ENCODE data around the gene AMZ1.
"Not testable (repeated sequence)": the region's sequence is repeated elsewhere in the genome, so short reads cannot be mapped to it uniquely, and the experiment has no call there.

AMZ1 gene

GRCh38 chr7:2670171-2670570, 17.8 kb upstream of the AMZ1 start:
- DNase-seq (ENCODE audit: low read depth), result no peak

- DNase-seq (ENCODE audit: low read depth), result peak; percentile 21
These were observed 17.1 kb upstream of the AMZ1 start for GRCh38 chr7:2670720-2671391.

GRCh38 chr7:2673214-2673613, 14.8 kb upstream of the AMZ1 start:
- DNase-seq (ENCODE audit: low read depth), result not testable (repeated sequence)

- no peak for DNase-seq (ENCODE audit: low read depth)
These were observed 14.1 kb upstream of the AMZ1 start for GRCh38 chr7:2673934-2674333.

GRCh38 chr7:2675256-2675764, 12.7 kb upstream of the AMZ1 start:
- no peak for DNase-seq (ENCODE audit: low read depth)

GRCh38 chr7:2676576-2676975, 11.4 kb upstream of the AMZ1 start:
- not testable (repeated sequence) for DNase-seq (ENCODE audit: low read depth)

- not testable (repeated sequence) for DNase-seq (ENCODE audit: low read depth)
These were observed 9.5 kb upstream of the AMZ1 start for GRCh38 chr7:2678454-2678853.

GRCh38 chr7:2679135-2680127, 8.6 kb upstream of the AMZ1 start:
- not testable (repeated sequence) for DNase-seq (ENCODE audit: low read depth)

GRCh38 chr7:2680256-2680655, 7.7 kb upstream of the AMZ1 start:
- no peak for DNase-seq (ENCODE audit: low read depth)

GRCh38 chr7:2680792-2681490, 7.1 kb upstream of the AMZ1 start:
- DNase-seq (ENCODE audit: low read depth), result peak; percentile 34

GRCh38 chr7:2681929-2682799, 5.8 kb upstream of the AMZ1 start:
- DNase-seq (ENCODE audit: low read depth), result no peak

- DNase-seq (ENCODE audit: low read depth), result no peak
These were observed 3.5 kb upstream of the AMZ1 start for GRCh38 chr7:2684501-2684900.

- DNase-seq (ENCODE audit: low read depth), result no peak
These were observed 1.9 kb upstream of the AMZ1 start for GRCh38 chr7:2686101-2686500.

- no peak for DNase-seq (ENCODE audit: low read depth)
These were observed 598 bp upstream of the AMZ1 start for GRCh38 chr7:2687338-2687869.

GRCh38 chr7:2688409-2689342, 674 bp downstream of the AMZ1 start:
- no peak for DNase-seq (ENCODE audit: low read depth)

GRCh38 chr7:2689343-2689847, 1.4 kb downstream of the AMZ1 start:
- no peak for DNase-seq (ENCODE audit: low read depth)

GRCh38 chr7:2689951-2690705, 2.1 kb downstream of the AMZ1 start:
- no peak for DNase-seq (ENCODE audit: low read depth)

- no peak for DNase-seq (ENCODE audit: low read depth)
These were observed 3.2 kb downstream of the AMZ1 start for GRCh38 chr7:2691011-2691707.

Measured in fibroblast of the conjunctiva (primary cell).